ENCODE measurements around the gene MAGEC3. TPM values are rescaled to one million over a fixed set of nuclear protein-coding genes. Genes with fewer than 3 reads are reported as not detected.

Gene MAGEC3
- total RNA-seq, 1 donor from 2014 or later, result not detected

DNA sequence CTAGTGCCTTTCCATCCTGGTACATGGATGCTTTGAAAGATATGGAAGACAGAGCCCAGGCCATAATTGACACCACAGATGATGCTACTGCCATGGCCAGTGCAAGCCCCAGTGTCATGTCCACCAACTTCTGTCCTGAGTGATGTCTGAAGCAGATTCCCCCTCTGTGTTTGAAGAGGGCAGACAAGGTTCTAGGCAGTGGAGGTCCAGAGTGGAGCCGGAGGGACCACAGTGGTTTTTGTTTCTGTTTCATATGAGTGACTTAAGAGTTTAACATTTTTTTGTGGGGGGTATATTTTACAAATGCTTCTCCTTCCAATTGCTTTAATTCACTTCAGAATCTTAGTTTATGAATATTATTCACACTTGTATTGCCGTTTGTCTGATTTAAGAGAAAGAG lies 59.6 kb downstream of the MAGEC3 start:
- Mint-ChIP-seq H3K4me3 (ENCODE audit: low read depth) (no peak overlapping the region), H3K9me3 (ENCODE audit: low read depth) (peaks cover 17% of the 10 kb centered on the region), H3K27ac (no peak overlapping the region), H3K4me1 (ENCODE audit: low read depth) (no peaks in the 10 kb centered on the region), H3K36me3 (ENCODE audit: insufficient read depth) (no peaks in the 10 kb centered on the region), H3K27me3 (no peaks in the 10 kb centered on the region)
- TF ChIP-seq, protein P1, sequence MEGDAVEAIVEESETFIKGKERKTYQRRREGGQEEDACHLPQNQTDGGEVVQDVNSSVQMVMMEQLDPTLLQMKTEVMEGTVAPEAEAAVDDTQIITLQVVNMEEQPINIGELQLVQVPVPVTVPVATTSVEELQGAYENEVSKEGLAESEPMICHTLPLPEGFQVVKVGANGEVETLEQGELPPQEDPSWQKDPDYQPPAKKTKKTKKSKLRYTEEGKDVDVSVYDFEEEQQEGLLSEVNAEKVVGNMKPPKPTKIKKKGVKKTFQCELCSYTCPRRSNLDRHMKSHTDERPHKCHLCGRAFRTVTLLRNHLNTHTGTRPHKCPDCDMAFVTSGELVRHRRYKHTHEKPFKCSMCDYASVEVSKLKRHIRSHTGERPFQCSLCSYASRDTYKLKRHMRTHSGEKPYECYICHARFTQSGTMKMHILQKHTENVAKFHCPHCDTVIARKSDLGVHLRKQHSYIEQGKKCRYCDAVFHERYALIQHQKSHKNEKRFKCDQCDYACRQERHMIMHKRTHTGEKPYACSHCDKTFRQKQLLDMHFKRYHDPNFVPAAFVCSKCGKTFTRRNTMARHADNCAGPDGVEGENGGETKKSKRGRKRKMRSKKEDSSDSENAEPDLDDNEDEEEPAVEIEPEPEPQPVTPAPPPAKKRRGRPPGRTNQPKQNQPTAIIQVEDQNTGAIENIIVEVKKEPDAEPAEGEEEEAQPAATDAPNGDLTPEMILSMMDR (IDR thresholded peaks at IDR 0.05; ENCODE audit: unreplicated experiment), result no peak
- no peak for DNase-seq (ENCODE audit: low spot score, unreplicated experiment)

DNA sequence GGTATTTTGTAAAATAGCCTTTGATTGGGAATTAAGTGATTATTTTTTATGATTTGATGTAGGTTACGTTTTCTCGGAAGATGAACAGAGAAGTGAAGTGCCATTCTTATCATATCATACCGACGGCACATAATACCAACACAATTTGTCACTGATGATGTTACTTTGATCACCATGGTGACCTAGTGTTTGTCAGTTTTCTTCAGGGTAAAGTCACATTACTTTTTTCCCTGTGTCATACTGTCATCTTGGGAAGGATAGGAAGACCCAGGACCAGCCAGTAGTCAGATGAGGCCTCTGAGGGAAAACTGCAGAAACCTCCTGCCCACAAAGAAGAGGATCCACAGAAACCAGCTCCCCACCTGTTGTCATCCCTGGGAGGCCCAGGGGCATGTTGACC lies 64.2 kb downstream of the MAGEC3 start:
- H3K27ac Mint-ChIP-seq, result no peak overlapping the region
- H3K9me3 Mint-ChIP-seq (ENCODE audit: low read depth), result peaks cover 30% of the 10 kb centered on the region
- no peaks in the 10 kb centered on the region for H3K36me3 Mint-ChIP-seq (ENCODE audit: insufficient read depth)
- peaks cover 3% of the 10 kb centered on the region for H3K27me3 Mint-ChIP-seq
- H3K4me1 Mint-ChIP-seq (ENCODE audit: low read depth), result no peaks in the 10 kb centered on the region
- H3K4me3 Mint-ChIP-seq (ENCODE audit: low read depth), result no peak overlapping the region
- no peak for DNase-seq (ENCODE audit: low spot score, unreplicated experiment)
- TF ChIP-seq, protein P1 (IDR thresholded peaks at IDR 0.05; ENCODE audit: unreplicated experiment), result no peak

DNA sequence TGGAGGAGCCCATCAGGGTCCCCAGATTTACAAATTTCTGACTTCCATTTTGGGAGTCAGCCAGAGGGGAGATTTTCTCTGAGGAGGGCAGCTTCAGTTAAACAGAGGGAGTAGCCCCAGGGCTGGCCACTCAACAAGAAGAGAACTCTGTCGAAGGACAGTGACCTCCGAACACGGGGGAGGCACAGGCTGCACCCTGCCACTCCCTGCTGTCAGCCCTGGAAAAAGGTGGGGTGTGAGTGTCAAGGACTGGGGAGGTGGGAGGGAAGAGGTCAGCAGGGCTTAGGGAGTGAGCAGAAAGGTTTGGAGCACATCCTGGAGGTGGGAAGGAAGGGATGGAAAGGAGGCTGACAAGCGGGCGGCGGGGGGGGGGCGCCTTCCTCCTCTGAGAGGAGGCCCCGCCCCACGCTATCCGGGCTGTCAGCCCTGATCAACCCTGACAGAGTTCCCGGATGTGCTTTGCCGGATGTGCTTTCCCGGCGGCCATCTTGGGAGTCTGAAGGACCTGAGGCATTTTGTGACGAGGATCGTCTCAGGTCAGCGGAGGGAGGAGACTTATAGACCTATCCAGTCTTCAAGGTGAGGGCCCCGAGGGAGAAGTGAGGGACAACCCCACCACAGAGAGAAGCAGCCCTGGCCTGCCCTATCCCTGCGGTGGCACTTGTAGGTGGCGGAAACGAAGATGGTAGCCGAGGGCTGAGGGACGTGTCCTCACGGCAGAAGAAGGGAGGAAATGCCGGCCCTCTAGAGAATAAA lies 65.5 kb downstream of the MAGEC3 start, which contains the start of gene MAGEC1:
Gene MAGEC1 (plus strand): TSS at position 495 of the 756 bp plus-strand sequence. CDS start 1,179 bp downstream, outside the sequence.
- peaks cover 33% of the 10 kb centered on the region for H3K9me3 Mint-ChIP-seq (ENCODE audit: low read depth)
- H3K27ac Mint-ChIP-seq, result no peak within 1 kb of the TSS
- H3K27me3 Mint-ChIP-seq, result peaks cover 8% of the 10 kb centered on the region
- TF ChIP-seq, protein P1 (IDR thresholded peaks at IDR 0.05; ENCODE audit: unreplicated experiment), result no peak
- H3K36me3 Mint-ChIP-seq (ENCODE audit: insufficient read depth), result no peaks in the 10 kb centered on the region
- no peaks in the 10 kb centered on the region for H3K4me1 Mint-ChIP-seq (ENCODE audit: low read depth)
- DNase-seq (ENCODE audit: low spot score, unreplicated experiment), result no peak
- H3K4me3 Mint-ChIP-seq (ENCODE audit: low read depth), result no peak within 1 kb of the TSS

DNA sequence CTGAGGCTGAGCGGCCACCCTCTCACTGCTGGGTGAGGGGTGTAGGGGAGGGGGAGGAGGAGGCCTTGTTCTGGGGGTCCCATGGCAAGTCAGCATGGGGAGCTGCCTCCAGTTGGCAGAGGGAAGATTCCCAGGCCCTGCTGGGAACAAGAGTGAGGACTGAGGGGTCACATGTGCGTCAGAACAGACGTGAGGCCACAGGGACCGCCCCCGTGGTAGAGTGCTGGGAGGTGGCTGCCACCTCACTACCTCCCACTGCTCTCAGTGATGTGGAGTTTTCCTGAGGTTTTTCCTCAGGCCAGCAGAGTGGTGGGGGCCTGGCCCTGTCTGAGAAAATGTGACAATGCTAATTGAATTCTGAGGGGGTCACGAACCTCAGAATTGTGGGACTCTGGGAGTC lies 66.1 kb downstream of the MAGEC3 start:
- Mint-ChIP-seq H3K4me1 (ENCODE audit: low read depth) (no peaks in the 10 kb centered on the region), H3K27me3 (peaks cover 8% of the 10 kb centered on the region), H3K27ac (no peak overlapping the region), H3K9me3 (ENCODE audit: low read depth) (peaks cover 33% of the 10 kb centered on the region), H3K4me3 (ENCODE audit: low read depth) (no peak overlapping the region), H3K36me3 (ENCODE audit: insufficient read depth) (no peaks in the 10 kb centered on the region)
- DNase-seq (ENCODE audit: low spot score, unreplicated experiment), result no peak
- TF ChIP-seq, protein P1 (IDR thresholded peaks at IDR 0.05; ENCODE audit: unreplicated experiment), result no peak

DNA sequence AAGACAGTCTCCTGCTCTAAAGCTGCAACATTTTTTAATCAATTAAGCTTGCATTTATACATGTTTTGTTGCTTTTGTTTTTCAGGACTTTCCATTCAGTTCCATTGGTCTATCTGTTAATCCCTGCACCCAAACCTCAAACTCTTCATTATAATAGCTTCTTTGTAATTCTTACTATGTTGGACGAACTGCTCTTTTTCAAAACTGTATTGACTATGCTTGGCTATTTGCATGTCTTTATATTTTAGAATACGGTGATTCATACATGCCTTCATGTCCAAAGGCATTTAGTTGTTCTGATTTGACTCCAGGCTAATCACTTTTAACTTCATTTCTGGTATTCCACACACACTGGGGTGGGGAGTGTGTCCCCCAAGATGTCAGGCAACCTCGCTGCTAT lies 79.7 kb downstream of the MAGEC3 start:
- no peaks in the 10 kb centered on the region for H3K4me1 Mint-ChIP-seq (ENCODE audit: low read depth)
- no peak for DNase-seq (ENCODE audit: low spot score, unreplicated experiment)
- no peaks in the 10 kb centered on the region for H3K27me3 Mint-ChIP-seq
- no peak overlapping the region for H3K4me3 Mint-ChIP-seq (ENCODE audit: low read depth)
- H3K27ac Mint-ChIP-seq, result no peak overlapping the region
- TF ChIP-seq, protein P1 (IDR thresholded peaks at IDR 0.05; ENCODE audit: unreplicated experiment), result no peak
- peaks cover 19% of the 10 kb centered on the region for H3K9me3 Mint-ChIP-seq (ENCODE audit: low read depth)
- H3K36me3 Mint-ChIP-seq (ENCODE audit: insufficient read depth), result no peaks in the 10 kb centered on the region
